DMS79 treated with DMSO at 0.1 percent for 48 hours (cell line): ENCODE measurements around the gene DNAAF5.
A peak's percentile ranks its signal among the peaks of the same experiment; 100 is the strongest.
"Not testable (repeated sequence)": the region's sequence is repeated elsewhere in the genome, so short reads cannot be mapped to it uniquely, and the experiment has no call there.

Source experiments
- DNase-seq: peaks from one replicate; lab custom pipeline; 2025; lab: John Stamatoyannopoulos, UW

The DNAAF5 gene

DNA sequence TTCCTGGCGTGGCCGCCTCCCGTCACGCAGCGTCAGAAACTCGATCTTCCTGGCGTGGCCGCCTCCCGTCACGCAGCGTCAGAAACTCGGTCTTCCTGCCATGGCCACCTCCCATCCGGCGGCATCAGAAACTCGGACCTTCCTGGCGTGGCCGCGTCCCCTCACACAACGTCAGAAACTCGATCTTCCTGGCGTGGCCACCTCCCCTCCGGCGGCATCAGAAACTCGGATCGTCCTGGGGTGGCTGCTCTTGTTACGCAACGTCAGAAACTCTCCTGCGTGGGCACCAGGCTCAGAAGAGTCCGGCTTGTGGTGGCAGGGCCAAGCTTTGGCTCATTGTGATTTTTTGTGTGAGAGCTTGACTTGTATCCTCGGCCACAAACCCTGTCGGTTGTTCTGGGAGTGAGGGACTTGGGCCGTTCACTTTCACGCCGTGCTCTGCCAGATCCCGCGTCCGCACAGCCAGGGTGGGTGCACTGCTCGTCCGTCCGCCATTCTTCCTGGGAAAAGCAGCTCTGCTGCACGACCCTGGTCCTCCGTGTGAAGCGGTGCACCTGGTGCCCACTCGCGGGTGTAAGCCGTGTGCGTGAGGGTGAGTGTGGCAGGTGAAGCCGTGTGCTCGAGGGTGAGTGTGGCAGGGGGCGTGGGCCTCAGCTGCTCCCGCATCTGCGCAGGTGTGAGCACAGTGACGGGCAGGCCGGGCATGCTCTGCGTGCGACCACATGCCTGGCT, 56.4 kb downstream of the DNAAF5 start:
- no peak for DNase-seq

DNA sequence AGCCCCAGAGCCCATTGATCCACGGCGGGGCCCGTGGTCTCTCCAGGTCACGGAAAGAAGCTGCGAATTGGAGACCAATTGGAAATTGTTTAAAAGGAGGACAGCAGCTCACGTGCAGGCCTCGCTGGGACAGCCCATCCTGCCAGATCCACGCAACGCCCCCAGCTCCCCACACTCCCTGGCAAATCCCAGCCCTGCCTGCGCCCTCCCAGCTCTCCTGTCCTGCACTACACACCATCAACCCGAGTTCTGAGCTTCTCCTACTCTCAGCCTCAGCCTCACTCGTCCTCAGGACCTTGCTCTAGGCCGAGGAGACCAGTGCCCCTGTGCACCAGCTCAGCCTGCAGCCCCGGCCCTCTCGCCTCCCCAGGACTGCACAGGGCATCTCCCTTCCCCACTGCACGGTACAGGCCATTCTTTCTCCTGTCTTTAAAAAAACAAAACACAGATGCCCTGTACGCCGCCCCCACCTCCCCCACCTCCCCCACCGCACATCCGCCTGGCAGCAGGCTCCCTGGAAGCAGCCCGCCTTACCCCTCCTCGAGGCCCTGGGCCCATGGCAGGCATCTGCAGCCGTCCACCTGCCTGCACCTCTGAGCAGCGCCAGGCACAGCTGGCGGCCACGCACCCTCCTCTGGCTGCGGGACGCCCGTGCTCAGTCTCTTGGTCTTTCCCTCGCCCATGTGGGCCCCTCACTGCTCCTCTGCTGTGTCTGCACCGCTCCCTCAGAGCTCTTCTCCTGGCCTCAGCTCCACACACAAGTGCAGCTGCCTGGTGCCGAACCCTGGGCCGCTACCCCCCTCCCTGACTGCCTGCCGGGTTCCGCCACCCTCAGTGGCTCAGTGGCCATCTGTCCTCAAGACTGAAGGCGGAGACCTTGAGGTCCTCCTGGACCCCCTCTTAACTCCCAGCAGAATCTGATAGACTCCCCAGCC, 57.3 kb downstream of the DNAAF5 start:
- no peak for DNase-seq

DNA sequence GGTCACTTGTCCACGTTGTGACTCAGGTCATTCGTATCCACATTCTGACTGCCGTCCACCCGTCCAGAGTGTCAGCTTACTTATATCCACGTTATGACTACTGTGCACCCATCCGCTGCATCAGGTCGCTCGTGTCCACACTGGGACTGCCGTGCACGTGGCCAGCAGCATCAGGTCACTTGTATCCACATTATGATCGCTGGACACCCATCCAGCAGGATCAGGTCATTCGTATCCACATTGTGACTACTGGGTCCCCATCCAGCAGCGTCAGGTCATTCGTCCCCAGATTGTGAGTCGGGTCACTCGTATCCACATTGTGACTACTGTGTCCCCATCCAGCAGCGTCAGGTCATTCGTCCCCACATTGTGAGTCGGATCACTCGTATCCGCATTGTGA, 58.5 kb downstream of the DNAAF5 start:
- no peak for DNase-seq

DNA sequence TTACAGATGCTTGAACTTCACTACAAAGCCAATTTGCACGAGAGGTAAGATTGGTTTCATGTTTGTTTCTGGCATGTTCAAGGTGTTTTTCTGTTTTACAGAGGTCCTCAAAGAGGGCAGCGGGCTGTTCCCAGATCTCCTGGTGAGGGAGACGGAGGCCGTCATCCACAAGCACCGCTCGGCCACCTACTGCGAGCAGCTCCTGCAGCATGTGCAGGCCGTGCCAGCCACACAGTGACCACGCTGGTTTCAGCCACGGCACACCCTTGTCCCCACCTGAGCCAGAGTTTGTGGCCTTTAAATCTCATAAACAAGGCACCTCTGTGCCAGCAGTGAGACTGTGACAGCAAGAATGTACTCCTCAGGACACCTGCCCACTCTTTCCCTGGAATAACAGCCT, 58.9 kb downstream of the DNAAF5 start:
- DNase-seq: no peak

DNA sequence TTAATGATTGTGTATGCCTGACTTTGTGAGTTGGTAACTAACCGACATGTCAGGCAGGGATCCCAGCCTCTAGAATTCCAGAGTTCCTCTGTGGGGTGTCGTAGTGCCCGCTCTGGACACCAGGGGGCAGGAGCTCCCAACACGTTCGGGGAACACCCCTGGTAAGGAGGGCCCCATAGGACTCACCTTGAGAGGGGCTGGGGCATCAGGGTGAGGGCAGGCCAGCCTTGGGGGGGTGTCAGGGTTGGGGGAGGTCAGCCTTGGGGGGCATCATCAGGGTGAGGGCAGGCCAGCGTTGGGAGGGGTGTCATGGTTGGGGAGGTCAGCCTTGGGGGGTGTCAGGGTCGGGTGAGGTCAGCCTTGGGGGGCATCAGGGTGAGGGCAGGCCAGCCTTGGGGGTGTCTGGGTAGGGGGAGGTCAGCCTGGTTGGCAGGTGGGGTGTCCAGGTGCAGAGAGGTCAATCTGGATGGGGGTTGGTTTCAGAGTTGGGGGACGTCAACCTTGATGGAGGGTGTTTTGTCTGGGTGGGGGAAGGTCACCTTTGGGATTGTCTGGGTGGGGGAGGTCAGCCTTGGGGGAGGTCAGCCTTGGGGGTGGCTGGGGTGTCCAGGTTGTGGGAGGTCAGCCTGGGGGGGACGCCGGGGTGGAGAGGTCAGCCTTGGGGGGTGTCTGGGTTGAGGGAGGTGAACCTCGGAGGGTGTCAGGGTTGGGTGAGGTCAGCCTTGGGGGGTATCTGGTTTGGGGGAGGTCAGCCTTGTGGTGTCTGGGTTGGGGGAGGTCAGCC, 60.2 kb downstream of the DNAAF5 start:
- peak; percentile 28 for DNase-seq

DNA sequence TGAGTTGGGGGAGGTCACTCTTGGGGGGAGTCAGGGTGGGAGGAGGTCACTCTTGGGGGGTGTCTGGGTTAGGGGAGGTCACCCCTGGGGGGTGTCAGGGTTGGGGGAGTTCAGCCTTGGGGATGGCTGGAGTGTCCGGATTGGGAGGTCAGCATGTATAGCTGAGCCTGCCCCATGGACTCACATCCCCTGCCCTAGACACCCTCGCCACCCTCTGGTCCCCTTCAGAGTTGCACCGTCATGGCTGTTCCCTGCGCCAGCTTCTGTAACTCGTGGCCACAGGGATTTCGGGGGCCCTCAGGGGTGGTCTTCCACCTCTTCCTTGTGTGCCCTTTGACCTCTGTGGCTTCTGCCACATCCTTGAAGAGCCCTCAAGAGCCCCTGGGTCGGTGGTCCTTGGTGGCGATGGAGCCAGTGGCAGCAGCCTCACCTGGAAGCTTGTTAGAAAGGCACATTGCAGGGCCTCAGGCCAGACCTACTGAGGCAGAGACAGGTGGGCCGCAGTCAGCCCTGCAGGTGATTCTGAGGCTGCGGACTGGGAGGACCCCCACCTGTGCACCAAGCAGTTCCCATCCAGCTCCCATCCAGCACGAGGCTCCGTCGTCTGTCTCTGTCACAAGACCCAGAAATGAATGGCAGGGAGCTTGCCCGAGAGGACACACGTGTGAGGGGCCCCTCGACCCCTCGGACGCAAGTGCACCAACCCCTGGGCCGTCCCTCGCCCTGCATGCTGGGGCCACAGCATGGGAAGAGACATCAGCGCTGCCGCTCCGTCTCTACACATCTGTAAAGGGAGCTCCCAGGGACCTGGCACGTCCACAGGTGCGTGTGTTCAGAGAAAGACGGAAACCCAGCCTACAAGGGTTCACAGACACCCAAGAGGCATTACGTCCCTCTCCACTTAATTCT, 61.1 kb downstream of the DNAAF5 start:
- no peak for DNase-seq

DNA sequence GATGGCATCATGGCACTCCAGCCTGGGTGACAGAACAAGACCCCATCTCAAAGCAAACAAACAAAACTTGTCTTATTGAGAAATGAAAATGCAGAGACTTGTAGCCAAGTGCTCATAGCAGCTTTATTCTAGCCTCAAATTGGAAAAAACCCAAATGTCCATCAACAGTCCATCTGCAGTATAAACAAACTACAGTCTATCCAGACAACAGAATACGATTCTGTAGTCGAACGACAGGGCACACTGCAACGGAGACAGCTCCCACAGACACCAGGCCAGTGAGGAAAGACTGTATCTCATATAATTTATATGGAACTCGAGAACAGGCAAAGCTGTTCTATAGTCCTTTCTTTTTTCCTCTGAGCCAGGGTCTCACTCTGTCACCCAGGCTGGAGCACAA, 65.0 kb downstream of the DNAAF5 start:
- DNase-seq: no peak

DNA sequence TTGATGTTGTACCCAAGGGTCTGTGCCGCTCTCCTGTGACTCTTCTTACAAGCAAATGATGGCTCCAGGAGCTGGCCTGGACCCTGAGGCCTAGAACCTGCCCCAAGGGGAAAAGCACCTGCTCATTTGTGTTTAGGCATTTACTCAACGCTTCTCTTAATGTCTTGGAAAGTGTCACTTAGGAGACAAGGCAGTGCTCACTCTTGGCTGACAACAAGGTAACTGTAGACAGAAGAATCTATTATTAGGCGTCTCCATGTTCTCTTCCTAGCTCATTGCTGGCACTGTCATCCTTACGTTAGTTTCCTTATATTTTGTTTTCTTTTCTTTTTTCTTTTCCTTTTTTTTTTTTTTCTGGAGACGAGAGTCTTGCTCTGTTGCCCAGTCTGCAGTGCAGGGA, 67.7 kb downstream of the DNAAF5 start:
- no peak for DNase-seq

DNA sequence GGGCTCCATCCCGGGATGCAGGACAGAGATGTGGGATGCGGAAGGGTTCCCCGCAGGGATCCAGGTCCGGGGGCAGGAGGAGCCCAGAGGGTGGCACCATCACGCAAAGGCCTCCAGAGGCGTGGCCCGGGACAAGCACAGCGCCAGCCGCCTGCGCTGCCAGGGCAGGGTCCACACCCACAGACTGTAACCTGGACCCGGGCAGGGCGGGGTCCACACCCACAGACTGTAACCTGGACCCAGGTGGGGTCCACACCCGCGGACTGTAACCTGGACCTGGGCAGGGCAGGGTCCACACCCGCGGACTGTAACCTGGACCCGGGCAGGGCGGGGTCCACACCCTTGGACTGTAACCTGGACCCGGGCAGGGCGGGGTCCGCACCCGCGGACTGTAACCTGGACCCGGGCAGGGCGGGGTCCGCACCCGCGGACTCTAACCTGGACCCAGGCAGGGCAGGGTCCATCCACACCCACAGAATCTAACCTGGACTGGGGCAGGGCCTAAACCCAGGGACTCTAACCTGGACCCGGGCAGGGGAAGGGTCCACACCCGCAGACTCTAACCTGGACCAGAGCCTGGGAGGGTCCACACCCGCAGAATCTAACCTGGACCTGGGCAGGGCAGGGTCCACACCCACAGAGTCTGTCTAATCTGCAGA, 68.3 kb downstream of the DNAAF5 start:
- DNase-seq: no peak

DNA sequence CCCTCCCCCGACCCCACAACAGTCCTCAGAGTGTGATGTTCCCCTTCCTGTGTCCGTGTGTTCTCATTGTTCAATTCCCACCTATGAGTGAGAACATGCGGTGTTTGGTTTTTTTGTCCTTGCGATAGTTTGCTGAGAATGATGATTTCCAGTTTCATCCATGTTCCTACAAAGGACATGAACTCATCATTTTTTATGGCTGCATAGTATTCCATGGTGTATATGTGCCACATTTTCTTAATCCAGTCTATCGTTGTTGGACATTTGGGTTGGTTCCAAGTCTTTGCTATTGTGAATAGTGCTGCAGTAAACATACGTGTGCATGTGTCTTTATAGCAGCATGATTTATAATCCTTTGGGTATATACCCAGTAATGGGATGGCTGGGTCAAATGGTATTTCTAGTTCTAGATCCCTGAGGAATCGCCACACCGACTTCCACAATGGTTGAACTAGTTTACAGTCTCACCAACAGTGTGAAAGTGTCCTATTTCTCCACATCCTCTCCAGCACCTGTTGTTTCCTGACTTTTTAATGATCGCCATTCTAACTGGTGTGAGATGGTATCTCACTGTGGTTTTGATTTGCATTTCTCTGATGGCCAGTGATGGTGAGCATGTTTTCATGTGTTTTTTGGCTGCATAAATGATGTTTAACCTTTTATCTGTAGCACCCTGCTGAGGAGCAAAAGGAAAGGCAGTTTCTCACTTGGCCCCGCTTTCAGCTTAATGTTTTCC, 70.1 kb downstream of the DNAAF5 start:
- DNase-seq: not testable (repeated sequence)

DNA sequence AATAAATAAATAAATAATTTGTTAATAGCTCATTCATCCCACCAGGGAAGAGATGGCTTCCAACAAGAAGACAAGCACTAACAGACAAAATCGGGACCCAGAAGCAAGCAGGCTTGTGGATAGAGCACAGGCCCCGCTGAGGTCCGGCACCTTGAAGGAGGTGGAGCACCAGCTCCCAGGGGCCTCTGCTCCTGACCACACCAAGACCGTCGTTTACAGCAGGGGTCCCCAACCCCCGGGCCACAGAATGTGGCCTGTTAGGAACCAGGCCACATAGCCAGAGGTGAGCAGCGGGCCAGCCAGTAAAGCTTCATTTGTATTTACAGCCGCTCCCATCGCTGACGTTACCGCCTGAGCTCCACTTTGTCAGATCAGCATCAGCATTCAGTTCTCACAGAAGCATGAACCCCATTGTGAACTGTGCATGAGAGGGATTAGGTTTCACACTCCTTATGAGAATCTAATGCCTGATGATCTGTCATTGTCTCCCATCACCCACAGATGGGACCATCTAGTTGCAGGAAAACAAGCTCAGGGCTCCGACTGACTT, 72.5 kb downstream of the DNAAF5 start:
- no peak for DNase-seq

DNA sequence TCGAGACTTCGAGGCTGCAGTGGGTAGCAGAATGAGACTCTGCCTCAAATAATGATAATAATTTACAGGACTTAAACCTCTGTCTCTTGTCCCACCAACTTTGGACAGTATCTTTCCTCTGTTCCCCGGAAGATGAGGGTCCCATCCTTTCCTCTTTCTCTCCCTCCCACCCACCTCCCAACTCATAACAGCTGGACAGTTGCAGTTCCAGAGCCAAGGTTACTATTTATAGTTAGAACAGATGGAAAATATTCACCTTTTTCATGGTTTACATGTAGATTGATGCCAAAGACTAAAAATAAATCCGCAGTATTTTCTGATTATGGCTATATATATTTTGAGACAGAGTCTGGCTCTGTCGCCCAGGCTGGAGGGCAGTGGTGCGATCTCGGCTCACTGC, 74.2 kb downstream of the DNAAF5 start:
- no peak for DNase-seq

DNA sequence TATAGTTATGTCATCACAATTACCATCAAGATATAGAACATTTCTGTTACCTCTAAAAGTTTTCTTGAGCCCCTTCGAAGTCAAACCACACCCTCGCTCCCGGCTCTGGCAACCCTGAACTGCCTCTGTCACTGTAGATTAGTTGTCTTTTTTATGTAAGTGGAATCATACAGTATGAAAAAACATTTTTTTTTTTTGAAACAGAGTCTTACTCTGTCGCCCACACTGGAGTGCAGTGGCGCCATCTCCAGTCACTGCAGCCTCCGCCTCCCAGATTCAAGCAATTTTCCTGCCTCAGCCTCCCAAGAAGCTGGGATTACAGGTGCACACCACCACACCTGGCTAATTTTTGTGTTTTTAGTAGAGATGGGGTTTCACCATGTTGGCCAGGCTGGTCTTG, 74.9 kb downstream of the DNAAF5 start:
- not testable (repeated sequence) for DNase-seq

DNA sequence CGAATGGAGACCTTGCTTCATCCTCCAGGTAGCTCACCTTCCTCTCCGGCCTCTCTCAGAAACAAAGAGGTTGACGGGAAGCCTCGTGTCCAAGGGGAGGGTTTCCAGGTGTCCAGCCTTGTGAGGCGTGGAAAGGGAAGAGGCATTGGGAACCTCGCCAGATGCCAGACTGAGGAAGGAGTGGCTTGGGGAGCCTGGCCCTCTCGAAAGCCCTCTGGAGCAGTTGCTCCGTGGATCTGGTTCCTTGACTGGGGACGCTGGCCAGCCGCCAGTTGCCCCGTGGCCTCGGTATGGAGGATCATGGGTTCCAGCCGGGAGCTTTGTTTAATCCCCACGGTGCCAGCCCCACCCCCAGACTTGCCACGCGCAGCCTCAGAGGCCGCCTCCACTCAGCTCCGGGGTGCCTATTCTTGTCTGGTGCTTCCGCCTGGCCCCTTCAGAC, 75.5 kb downstream of the DNAAF5 start:
- peak; percentile 90 for DNase-seq

DNA sequence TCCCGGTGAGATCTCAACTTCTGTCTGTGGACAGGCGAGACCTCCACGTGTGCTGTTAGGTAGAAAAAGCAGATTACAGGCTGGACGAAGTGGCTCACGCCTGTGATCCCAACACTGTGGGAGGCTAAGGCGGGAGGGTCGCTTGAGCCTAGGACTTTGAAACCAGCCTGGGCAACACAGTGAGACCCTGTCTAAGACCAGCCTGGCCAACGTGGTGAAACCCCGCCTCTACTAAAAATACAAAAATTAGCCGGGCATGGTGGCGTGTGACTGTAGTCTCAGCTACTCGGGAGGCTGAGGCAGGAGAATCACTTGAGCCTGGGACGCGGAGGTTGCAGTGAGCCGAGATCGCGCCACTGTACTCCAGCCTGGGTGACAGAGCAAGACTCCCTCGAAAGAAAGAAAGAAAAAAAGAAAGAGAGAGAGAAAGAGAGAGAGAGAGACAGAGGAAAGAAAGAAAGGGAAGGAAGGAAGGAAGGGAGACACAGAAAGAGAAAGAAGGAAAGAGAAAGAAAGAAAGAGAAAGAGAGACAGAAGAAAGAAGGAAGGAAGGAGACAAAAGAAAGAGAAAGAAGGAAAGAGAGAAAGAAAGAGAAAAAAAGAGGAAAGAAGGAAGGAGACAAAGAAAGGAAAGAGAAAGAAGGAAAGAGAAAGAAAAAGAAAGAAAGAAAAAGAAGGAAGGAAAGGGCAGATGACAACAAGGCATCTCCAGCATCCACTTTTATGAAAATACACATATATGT, 76.2 kb downstream of the DNAAF5 start:
- DNase-seq: no peak

DNA sequence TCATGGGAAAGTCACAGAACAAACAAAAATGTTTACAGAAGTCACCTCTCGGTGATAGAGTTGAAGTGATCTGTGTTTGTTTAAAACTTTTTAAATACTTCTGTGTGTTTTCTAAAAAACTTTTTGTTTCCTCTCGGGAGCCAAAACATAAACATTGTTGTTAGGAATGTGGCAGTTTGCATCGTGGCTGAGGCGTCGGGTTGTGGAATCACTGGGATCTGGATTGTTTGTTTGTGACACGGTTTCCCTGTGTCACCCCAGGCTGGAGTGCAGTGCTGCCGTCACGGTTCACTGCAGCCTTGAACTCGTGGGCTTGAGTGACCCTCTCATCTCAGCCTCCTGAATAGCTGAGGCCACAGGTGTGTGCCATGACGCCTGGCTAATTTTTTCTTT, 76.7 kb downstream of the DNAAF5 start:
- DNase-seq: no peak

DNA sequence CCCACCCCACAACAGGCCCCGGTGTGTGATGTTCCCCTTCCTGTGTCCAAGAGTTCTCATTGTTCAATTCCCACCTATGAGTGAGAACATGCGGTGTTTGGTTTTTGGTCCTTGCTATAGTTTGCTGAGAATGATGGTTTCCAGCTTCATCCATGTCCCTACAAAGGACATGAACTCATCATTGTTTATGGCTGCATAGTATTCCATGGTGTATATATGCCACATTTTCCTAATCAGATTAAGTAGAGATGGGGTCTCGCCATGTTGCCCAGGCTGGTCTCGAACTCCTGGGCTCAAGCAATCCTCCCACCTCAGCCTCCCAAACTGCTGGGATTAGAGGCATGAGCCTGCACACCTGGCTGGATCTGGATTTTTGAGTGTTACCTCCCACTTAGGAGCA, 77.3 kb downstream of the DNAAF5 start:
- not testable (repeated sequence) for DNase-seq

DNA sequence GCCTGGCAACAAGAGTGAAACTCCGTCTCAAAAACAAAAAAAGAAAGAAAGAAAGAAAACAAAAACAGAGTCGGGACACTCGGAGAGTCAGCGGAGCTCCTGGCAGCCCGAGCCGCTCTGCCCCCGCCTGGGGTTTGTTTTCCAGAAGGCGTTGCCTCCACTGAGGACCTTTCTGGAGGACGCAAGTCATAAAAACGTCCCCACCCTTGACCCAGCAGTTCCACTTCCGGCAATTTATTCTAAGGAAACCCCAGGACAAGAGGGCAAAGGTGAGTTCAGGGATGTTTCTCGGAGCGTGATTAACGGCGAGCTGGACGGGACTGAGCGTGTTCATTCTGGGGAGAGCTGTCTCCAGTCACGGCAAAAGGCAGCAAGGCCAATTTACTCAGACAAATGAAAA, 78.8 kb downstream of the DNAAF5 start:
- DNase-seq: no peak
